ENCODE data around the gene KCNC2.
A peak's percentile ranks its signal among the peaks of the same experiment; 100 is the strongest.
"Not testable (repeated sequence)": the region's sequence is repeated elsewhere in the genome, so short reads cannot be mapped to it uniquely, and the experiment has no call there.

KCNC2 gene

GRCh38 chr12:75209812-75210138, at the start of gene KCNC2:
KCNC2 (minus strand) TSS chr12:75209839.
- DNase-seq (ENCODE audit: low spot score), result no peak

- no peak for DNase-seq (ENCODE audit: low spot score)
These were observed 49.5 kb upstream of the KCNC2 start for GRCh38 chr12:75259143-75259542.

GRCh38 chr12:75257510-75257909, 47.9 kb upstream of the KCNC2 start:
- DNase-seq (ENCODE audit: low spot score), result no peak

GRCh38 chr12:75245108-75245507, 35.5 kb upstream of the KCNC2 start:
- no peak for DNase-seq (ENCODE audit: low spot score)

GRCh38 chr12:75239987-75240386, 30.3 kb upstream of the KCNC2 start:
- no peak for DNase-seq (ENCODE audit: low spot score)

GRCh38 chr12:75236206-75236605, 26.6 kb upstream of the KCNC2 start:
- DNase-seq (ENCODE audit: low spot score), result no peak

GRCh38 chr12:75227132-75227531, 17.5 kb upstream of the KCNC2 start:
- no peak for DNase-seq (ENCODE audit: low spot score)

- DNase-seq (ENCODE audit: low spot score), result no peak
These were observed 2.4 kb upstream of the KCNC2 start for GRCh38 chr12:75212072-75212471.

GRCh38 chr12:75208856-75209811, 505 bp downstream of the KCNC2 start:
- no peak for DNase-seq (ENCODE audit: low spot score)

GRCh38 chr12:75207338-75208083, 2.1 kb downstream of the KCNC2 start:
- no peak for DNase-seq (ENCODE audit: low spot score)

GRCh38 chr12:75205558-75205957, 4.1 kb downstream of the KCNC2 start:
- DNase-seq (ENCODE audit: low spot score), result no peak

GRCh38 chr12:75196865-75197264, 12.8 kb downstream of the KCNC2 start:
- no peak for DNase-seq (ENCODE audit: low spot score)

GRCh38 chr12:75196408-75196807, 13.2 kb downstream of the KCNC2 start:
- DNase-seq (ENCODE audit: low spot score), result no peak

GRCh38 chr12:75194250-75194649, 15.4 kb downstream of the KCNC2 start:
- no peak for DNase-seq (ENCODE audit: low spot score)

- no peak for DNase-seq (ENCODE audit: low spot score)
These were observed 17.4 kb downstream of the KCNC2 start for GRCh38 chr12:75192196-75192595.

- no peak for DNase-seq (ENCODE audit: low spot score)
These were observed 18.8 kb downstream of the KCNC2 start for GRCh38 chr12:75190846-75191245.

- not testable (repeated sequence) for DNase-seq (ENCODE audit: low spot score)
These were observed 23.8 kb downstream of the KCNC2 start for GRCh38 chr12:75185881-75186280.

- DNase-seq (ENCODE audit: low spot score), result no peak
These were observed 25.1 kb downstream of the KCNC2 start for GRCh38 chr12:75184516-75184915.

- DNase-seq (ENCODE audit: low spot score), result no peak
These were observed 25.7 kb downstream of the KCNC2 start for GRCh38 chr12:75183967-75184366.

GRCh38 chr12:75177997-75178396, 31.6 kb downstream of the KCNC2 start:
- no peak for DNase-seq (ENCODE audit: low spot score)

- DNase-seq (ENCODE audit: low spot score), result no peak
These were observed 37.0 kb downstream of the KCNC2 start for GRCh38 chr12:75172611-75173010.

- DNase-seq (ENCODE audit: low spot score), result peak; percentile 3
These were observed 38.9 kb downstream of the KCNC2 start for GRCh38 chr12:75170640-75171185.

- no peak for DNase-seq (ENCODE audit: low spot score)
These were observed 46.8 kb downstream of the KCNC2 start for GRCh38 chr12:75162845-75163244.
